Epithelial cell of proximal tubule (primary cell): ENCODE measurements around the gene TNNI3K. TPM values are rescaled to one million over a fixed set of nuclear protein-coding genes. Genes with fewer than 3 reads are reported as not detected.

Experiments
- DNase-seq: peaks from one replicate; pipeline ENCODE4 v3.0.0-alpha.2; 2011; ENCODE audit warnings: low read depth
- H3K4me3 ChIP-seq: 2 replicates; pipeline ENCODE4 v1.5.1; 2011; ENCODE audit warnings: low read depth, mild to moderate bottlenecking, low read length
- total RNA-seq: library from RNA; depleted of rRNA; stranded (reverse); fragments of >200 nt; gene quantifications from 2 replicates; pipeline ENCODE4 v1.2.3, GENCODE V29; 2015
- TF ChIP-seq, protein P1 (sequence below): conservative IDR thresholded peaks from 2 replicates; pipeline ENCODE4 v1.5.1; 2012; ENCODE audit warnings: low read depth, mild to moderate bottlenecking, low read length

The TNNI3K gene
- total RNA-seq, 1 donor from 2014 or later, result 0.69 TPM

- no peak overlapping the region for H3K4me3 ChIP-seq
- DNase-seq, result no peak
- TF ChIP-seq, protein P1, sequence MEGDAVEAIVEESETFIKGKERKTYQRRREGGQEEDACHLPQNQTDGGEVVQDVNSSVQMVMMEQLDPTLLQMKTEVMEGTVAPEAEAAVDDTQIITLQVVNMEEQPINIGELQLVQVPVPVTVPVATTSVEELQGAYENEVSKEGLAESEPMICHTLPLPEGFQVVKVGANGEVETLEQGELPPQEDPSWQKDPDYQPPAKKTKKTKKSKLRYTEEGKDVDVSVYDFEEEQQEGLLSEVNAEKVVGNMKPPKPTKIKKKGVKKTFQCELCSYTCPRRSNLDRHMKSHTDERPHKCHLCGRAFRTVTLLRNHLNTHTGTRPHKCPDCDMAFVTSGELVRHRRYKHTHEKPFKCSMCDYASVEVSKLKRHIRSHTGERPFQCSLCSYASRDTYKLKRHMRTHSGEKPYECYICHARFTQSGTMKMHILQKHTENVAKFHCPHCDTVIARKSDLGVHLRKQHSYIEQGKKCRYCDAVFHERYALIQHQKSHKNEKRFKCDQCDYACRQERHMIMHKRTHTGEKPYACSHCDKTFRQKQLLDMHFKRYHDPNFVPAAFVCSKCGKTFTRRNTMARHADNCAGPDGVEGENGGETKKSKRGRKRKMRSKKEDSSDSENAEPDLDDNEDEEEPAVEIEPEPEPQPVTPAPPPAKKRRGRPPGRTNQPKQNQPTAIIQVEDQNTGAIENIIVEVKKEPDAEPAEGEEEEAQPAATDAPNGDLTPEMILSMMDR, result no peak
Observed at GRCh38 chr1:74333244-74333643, 98.1 kb downstream of the TNNI3K start.

DNA sequence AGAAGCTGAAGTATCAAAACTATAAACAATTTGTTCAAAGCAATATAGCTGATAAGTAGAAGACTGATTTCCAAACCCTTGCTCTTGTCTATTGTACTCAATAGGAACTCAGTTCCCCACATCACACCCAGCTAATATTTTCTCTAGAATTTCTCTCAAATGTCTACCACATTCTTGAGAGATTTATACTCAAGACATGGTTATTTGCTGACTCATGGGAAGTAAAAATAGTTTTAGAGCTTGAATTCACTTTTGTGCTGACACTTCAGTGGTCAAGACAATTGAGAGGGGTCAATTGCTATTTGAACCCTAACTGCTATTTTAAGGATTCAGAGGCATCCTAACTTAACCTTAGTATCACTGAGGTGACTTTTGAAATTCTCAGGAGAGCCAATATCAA, 99.0 kb downstream of the TNNI3K start:
- no peak for DNase-seq
- TF ChIP-seq, protein P1, result no peak
- no peak overlapping the region for H3K4me3 ChIP-seq

DNA sequence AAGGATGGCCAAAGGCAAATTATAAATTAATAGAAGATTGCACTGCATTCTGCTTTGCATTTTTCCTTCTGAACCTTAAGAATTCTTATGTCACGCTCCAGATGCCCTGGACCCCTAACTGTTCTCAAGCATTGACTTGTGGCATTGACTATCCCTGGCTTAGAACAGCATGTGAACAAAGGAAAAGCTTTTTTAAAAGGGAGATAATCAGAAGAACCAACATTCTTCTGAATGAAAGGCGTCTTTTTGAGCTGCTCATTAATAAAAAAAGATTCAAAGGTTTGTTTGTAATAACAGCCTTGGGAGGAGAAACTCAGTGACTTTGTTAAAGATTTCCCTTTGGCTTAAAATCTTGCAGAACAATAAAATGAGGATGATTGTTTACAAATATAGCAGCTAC, 105.5 kb downstream of the TNNI3K start:
- DNase-seq, result no peak
- H3K4me3 ChIP-seq, result no peak overlapping the region
- TF ChIP-seq, protein P1, result no peak

GRCh38 chr1:74341702-74342339, 106.6 kb downstream of the TNNI3K start:
- no peak overlapping the region for H3K4me3 ChIP-seq
- TF ChIP-seq, protein P1, result no peak
- DNase-seq, result no peak

GRCh38 chr1:74343216-74343615, 108.0 kb downstream of the TNNI3K start:
- no peak overlapping the region for H3K4me3 ChIP-seq
- no peak for DNase-seq
- TF ChIP-seq, protein P1, result no peak

DNA sequence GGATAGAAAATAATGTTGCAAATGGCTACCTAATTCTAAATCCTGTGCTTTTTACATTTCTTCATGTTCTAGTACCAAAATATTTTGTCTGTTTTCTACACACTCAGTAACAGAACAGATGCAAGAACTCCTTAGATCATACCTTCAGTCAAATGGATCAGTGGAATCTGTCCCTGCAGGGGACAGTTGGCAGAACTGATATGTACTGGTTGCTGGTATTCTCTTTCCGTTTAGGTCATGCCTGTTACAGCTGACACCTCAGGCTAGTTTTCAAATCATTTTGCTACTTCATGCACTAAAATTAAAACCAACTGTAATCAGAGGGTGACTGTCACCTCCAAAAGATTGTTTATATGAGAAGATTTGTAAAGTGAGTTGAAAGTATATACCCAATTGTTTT, 109.2 kb downstream of the TNNI3K start:
- no peak overlapping the region for H3K4me3 ChIP-seq
- TF ChIP-seq, protein P1, result no peak
- DNase-seq, result no peak

DNA sequence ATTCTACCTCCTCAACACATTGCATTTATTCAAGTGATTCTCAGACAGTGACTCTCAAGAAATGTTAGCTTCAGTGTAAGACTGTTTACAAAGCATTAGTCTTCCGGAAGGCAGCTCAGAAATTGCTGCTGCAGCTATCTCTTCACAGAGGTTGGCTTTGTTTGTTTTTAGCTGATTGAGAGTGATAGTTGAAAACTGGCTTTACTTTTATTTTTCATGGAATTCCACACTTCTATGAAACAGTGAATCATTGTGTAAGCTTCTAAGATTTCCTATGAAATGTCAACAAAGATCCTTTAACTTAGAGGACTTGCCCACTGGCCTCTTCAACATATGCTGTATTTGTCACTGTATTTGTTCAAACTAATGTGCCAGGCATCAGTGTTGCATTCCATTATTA, 121.3 kb downstream of the TNNI3K start:
- TF ChIP-seq, protein P1, result no peak
- no peak overlapping the region for H3K4me3 ChIP-seq
- DNase-seq, result no peak
